Aorta (tissue), 5 donors: ENCODE results near the gene AGO3. TPM values are rescaled to one million over a fixed set of nuclear protein-coding genes. Genes with fewer than 3 reads are reported as not detected.
A peak's percentile ranks its signal among the peaks of the same experiment; 100 is the strongest.

Experiments
- ATAC-seq: fragments of 200-7000 bp; cut with Tn5 transposase; one replicate; pipeline ENCODE4 v1.9.1; 2022; ENCODE audit warnings: moderate library complexity; ENCODE audit not compliant: low FRiP score
- DNase-seq, 2 donors: peaks; one replicate each; pipeline ENCODE4 v3.0.0-alpha.2; 2020
- H3K27ac ChIP-seq, 2 donors: one replicate each; pipeline ENCODE4 v1.5.1; 2013; ENCODE audit warnings: low read length in 2 of 2, mild to moderate bottlenecking in 2 of 2, moderate library complexity in 2 of 2, control low read depth in 1 of 2, inconsistent platforms in 1 of 2, low read depth in 1 of 2
- H3K27me3 ChIP-seq, 2 donors: one replicate each; pipeline ENCODE4 v1.6.1; 2013; ENCODE audit warnings: control low read depth in 1 of 2, low read length in 1 of 2, mild to moderate bottlenecking in 1 of 2, moderate library complexity in 1 of 2; ENCODE audit not compliant: insufficient read depth in 2 of 2, control insufficient read depth in 1 of 2
- H3K36me3 ChIP-seq, 2 donors: one replicate each; pipeline ENCODE4 v1.6.1; 2013; ENCODE audit warnings: control low read depth in 1 of 2, low read length in 1 of 2, mild to moderate bottlenecking in 1 of 2; ENCODE audit not compliant: insufficient read depth in 2 of 2, control insufficient read depth in 1 of 2
- H3K4me1 ChIP-seq, 2 donors: one replicate each; pipeline ENCODE4 v1.6.1; 2013; ENCODE audit warnings: low read length in 2 of 2, control low read depth in 1 of 2, mild to moderate bottlenecking in 1 of 2, moderate library complexity in 1 of 2; ENCODE audit not compliant: insufficient read depth in 2 of 2, control insufficient read depth in 1 of 2
- H3K4me3 ChIP-seq, 2 donors: one replicate each; pipeline ENCODE4 v1.5.1; 2013; ENCODE audit warnings: low read length in 2 of 2, control low read depth in 1 of 2, mild to moderate bottlenecking in 1 of 2
- H3K9me3 ChIP-seq: one replicate; pipeline ENCODE4 v1.6.1; 2013; ENCODE audit warnings: mild to moderate bottlenecking, low read length; ENCODE audit not compliant: control insufficient read depth
- WGBS, 2 donors: extraction: QIAGEN DNeasy Blood & Tissue Kit; methylation state at CpG; one replicate each; pipeline ENCODE4 v1.1.7; 2013; 5-methylcytosine and 5-hydroxymethylcytosine counted together
- intact Hi-C, 2 donors: fragments of 100-400 bp; cut with DNase I; formaldehyde crosslinking; loops; one replicate each; pipeline versions ENCODE4 v1.14.2 to v1.15.0; 2022
- polyA plus RNA-seq, 2 donors: library from polyadenylated mRNA; stranded (reverse); fragments of 200-250 nt; gene quantifications; one replicate each; pipeline ENCODE4 v1.2.3, GENCODE V29; 2013
- total RNA-seq, 2 donors: library from RNA; stranded (reverse); fragmentation: NEBNext Ultra II Directional; extraction: Animal tissue kit (Norgen Biotek cat#: 25700); gene quantifications; one replicate each; pipeline ENCODE4 v1.2.1, GENCODE V29; 2021
- donor health status: healthy with polysubstance abuse.
- donor health status: Bipolar disorder and iron deficiency.
- donor health status: DM: no; HTN: no; CAD: no.
- donor health status: DM: no; HTN: no; CAD: no.
- donor health status: DM: yes; HTN: yes; CAD: no.

Gene AGO3
- total and polyA plus RNA-seq, 4 donors: 1.1 to 50.4 (median 26.2) TPM

DNA sequence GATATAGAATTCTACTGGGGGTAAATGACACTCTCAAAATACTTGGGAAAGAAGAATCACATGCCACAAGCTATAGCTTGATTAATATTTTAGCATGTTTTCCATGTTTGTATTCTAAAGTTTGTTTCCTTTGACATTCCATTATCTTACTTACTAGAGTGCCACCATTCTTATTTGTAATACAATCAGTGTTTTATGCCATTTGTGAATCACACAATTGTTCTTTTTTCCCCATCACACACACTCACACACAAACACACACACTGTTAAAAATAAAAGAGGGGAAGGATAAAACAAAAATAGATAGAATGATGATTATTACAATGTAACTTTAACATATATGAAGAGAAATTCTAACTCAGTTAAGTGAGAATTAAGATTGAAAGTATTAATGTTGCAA, 137.0 kb downstream of the AGO3 start:
- intact Hi-C loops: no loop called here
- H3K27me3 ChIP-seq: no peaks in the 10 kb centered on the region
- no peak overlapping the region for H3K27ac ChIP-seq
- no peaks in the 10 kb centered on the region for H3K9me3 ChIP-seq
- H3K36me3 ChIP-seq: no peaks in the 10 kb centered on the region
- no peak overlapping the region for H3K4me3 ChIP-seq
- DNase-seq: no peak
- no peaks in the 10 kb centered on the region for H3K4me1 ChIP-seq
- ATAC-seq: no peak

DNA sequence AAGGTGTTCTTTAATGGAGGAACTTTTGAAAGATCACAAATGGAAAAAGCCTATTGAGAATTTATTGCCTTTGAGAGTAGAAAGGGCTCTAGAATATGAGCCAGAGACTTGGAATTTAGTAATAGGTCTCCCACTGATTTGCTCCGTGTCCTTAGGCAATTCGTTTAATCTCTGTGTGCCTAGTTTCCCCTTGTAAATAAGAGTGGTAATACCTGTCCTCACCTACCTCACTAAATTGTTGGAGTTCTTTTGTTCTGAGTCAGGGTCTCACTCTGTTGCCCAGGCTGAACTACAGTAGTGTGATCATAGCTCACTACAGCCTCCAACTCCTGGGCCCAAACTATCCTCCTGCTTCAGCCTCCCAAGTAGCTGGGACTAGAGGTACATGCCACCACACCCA, 138.0 kb downstream of the AGO3 start:
- ATAC-seq (no peak), DNase-seq (no peak)
- no peaks in the 10 kb centered on the region for H3K27me3 ChIP-seq
- H3K9me3 ChIP-seq: no peaks in the 10 kb centered on the region
- no peak overlapping the region for H3K4me3 ChIP-seq
- intact Hi-C loops: no loop called here
- H3K36me3 ChIP-seq: no peaks in the 10 kb centered on the region
- H3K4me1 ChIP-seq: no peaks in the 10 kb centered on the region
- H3K27ac ChIP-seq: no peak overlapping the region
- 83 to 90% methylated on average over 2 of the region's 2 CpGs for whole genome bisulfite sequencing, 2 donors

DNA sequence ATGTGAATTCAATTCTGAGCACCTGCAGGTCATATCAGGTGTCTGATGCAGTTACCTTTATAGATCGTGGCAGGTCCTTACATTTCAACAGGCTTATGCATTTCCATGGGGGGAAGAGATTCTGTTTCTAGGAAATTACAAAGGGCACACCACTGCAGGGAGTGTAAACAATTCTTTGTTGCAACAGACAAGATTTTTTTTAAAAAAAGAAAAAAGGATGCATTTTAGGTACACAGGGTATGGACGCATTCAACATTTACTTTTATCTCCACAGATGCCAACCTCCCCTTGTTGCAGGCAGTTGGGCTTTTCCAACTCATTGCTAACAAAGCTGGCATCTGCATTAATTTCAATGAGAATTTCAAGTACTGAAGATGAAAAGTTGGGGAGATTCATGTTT, 139.4 kb downstream of the AGO3 start:
- ATAC-seq (no peak), DNase-seq (no peak)
- Histone ChIP-seq H3K4me1 (no peaks in the 10 kb centered on the region), H3K27me3 (no peaks in the 10 kb centered on the region), H3K9me3 (no peaks in the 10 kb centered on the region), H3K36me3 (no peaks in the 10 kb centered on the region), H3K4me3 (no peak overlapping the region), H3K27ac (no peak overlapping the region)
- intact Hi-C loops: no loop called here
- 78 to 85% methylated on average over 2 of the region's 2 CpGs for WGBS, 2 donors

DNA sequence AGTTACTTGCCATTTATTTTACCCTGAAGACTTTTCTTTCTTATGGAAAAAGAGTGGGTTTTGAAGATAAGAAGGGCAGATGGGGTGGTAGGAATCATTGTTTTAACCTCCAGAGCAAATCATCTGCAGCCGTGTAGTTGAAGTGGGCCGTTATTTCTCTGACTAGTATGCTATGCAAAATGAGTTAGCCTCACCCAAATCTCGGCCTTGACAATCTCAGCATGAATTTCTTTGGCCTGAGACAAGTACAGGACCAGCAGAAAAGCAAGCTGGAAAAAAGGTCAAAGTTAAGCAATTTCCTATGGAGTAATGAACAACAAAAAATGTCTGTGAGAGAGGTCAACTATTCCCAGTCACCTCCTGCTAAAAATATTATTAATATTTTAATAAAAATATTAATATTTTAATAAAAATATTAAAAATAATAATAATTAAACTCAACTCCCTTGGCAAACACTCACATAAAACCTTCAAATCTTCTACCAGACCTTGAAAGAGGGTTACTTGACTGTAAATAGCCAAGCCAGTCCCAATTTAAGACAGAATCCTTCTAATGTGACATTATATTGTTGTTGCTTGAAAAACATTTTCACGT, 146.2 kb downstream of the AGO3 start:
- WGBS, 2 donors: 41 to 48% methylated on average over 4 of the region's 4 CpGs
- Histone ChIP-seq H3K27ac (no peak overlapping the region), H3K4me1 (no peaks in the 10 kb centered on the region), H3K36me3 (no peaks in the 10 kb centered on the region), H3K9me3 (no peaks in the 10 kb centered on the region), H3K4me3 (no peak overlapping the region), H3K27me3 (no peaks in the 10 kb centered on the region)
- intact Hi-C loops: no loop called here
- ATAC-seq (no peak), DNase-seq (no peak)

DNA sequence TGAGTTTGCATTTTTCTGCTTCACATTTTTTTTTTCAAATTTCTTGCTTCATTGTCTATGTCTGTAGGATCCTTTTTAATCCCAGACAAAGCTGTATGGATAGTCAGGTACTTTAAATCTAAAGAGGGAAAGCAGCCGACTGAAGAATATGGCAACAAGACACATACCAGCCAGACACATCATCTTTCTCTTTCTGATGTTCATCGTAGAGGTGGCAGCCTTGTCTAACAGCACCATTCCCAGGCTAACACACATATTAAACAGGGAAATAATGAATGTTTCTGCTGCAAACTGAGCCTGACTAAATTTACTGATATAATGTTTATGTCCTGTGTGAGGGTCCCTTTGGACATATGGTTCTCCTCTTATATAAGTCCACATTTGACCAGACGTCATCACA, 149.3 kb downstream of the AGO3 start:
- 53 to 58% methylated on average over 3 of the region's 3 CpGs for WGBS, 2 donors
- H3K4me1 ChIP-seq: no peaks in the 10 kb centered on the region
- no peaks in the 10 kb centered on the region for H3K27me3 ChIP-seq
- H3K27ac ChIP-seq: no peak overlapping the region
- DNase-seq (no peak), ATAC-seq (no peak)
- no peaks in the 10 kb centered on the region for H3K9me3 ChIP-seq
- H3K4me3 ChIP-seq: no peak overlapping the region
- H3K36me3 ChIP-seq: no peaks in the 10 kb centered on the region
- intact Hi-C loops: no loop called here

DNA sequence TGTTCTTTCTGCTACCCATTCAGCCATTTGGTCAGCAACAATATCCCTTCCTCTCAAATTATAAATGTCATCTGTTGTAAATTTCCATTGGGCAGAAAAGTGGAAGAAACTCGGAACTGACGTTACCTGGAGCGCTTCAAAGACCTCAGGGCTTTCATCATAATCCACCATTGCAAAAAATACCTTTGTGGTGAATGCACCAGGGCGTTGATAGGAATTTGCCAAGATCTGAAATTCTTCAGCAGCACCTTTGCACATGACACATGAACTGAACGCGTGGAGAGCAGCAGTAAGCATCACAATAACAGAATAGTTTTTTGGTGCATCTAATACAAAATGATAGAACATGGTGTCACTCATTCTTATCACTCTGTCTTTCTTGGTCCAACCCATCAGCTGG, 149.9 kb downstream of the AGO3 start:
- DNase-seq: no peak
- Histone ChIP-seq H3K27ac (no peak overlapping the region), H3K9me3 (no peaks in the 10 kb centered on the region), H3K27me3 (no peaks in the 10 kb centered on the region), H3K36me3 (no peaks in the 10 kb centered on the region), H3K4me3 (no peak overlapping the region), H3K4me1 (no peaks in the 10 kb centered on the region)
- no peak for ATAC-seq
- intact Hi-C loops: no loop called here
- 79 to 80% methylated on average over 6 of the region's 6 CpGs for WGBS, 2 donors

DNA sequence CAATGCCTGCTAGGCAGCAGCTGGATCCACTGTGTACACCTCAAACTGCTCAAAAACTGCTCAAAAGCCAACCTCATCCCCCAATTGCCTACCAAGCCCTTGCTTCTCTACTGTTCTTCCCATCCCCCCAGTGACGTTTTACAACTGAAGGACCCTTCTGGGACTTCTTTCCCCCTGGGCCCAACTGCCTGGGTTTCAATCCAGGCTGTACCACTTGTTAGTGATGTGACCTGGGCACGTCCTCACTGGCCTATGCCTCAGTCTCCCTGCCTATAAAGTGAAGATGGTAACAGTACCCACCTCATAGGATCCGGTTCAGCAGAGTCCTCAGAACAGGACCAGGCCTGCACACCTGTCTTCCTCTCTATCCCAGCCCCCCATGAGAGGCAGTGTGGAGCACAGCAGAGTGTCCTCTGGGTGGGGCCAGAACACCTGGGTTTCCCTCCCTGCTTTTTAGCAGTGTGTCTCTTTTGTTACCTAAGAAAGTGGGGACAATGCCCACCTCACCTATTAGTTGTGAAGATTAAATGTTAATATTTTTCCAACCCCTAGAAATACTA, 151.1 kb downstream of the AGO3 start:
- no peak for ATAC-seq
- 63 to 66% methylated on average over 3 of the region's 3 CpGs for WGBS, 2 donors
- no peaks in the 10 kb centered on the region for H3K4me1 ChIP-seq
- peak in 1 of 2 donors; percentile 23 for DNase-seq
- no peaks in the 10 kb centered on the region for H3K27me3 ChIP-seq
- H3K9me3 ChIP-seq: no peaks in the 10 kb centered on the region
- intact Hi-C loops: no loop called here
- no peak overlapping the region for H3K27ac ChIP-seq
- no peaks in the 10 kb centered on the region for H3K36me3 ChIP-seq
- no peak overlapping the region for H3K4me3 ChIP-seq

DNA sequence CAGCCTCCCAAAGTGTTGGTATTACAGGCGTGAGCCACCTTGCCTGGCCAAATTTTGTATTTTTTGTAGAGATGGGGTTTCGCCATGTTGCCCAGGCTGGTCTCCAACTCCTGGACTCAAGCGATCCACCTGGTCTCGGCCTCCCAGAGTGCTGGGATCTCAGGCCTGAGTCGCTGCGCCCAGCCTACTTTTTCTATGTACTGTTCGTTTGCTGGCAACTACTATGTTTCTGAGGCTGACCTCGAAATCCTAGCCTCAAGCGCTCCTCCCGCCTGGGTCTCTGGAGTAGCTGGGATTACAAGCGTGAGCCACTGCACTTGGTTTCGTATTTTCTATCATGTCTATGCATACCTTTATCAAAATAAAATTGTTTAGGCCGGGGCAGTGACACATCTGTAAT, 152.3 kb downstream of the AGO3 start:
- H3K4me3 ChIP-seq: no peak overlapping the region
- peak in 1 of 2 donors; percentile 38 for DNase-seq
- intact Hi-C loops: no loop called here
- no peak overlapping the region for H3K27ac ChIP-seq
- H3K27me3 ChIP-seq: no peaks in the 10 kb centered on the region
- no peaks in the 10 kb centered on the region for H3K9me3 ChIP-seq
- ATAC-seq: no peak
- WGBS, 2 donors: 87 to 90% methylated on average over 13 of the region's 13 CpGs
- no peaks in the 10 kb centered on the region for H3K36me3 ChIP-seq
- H3K4me1 ChIP-seq: no peaks in the 10 kb centered on the region

DNA sequence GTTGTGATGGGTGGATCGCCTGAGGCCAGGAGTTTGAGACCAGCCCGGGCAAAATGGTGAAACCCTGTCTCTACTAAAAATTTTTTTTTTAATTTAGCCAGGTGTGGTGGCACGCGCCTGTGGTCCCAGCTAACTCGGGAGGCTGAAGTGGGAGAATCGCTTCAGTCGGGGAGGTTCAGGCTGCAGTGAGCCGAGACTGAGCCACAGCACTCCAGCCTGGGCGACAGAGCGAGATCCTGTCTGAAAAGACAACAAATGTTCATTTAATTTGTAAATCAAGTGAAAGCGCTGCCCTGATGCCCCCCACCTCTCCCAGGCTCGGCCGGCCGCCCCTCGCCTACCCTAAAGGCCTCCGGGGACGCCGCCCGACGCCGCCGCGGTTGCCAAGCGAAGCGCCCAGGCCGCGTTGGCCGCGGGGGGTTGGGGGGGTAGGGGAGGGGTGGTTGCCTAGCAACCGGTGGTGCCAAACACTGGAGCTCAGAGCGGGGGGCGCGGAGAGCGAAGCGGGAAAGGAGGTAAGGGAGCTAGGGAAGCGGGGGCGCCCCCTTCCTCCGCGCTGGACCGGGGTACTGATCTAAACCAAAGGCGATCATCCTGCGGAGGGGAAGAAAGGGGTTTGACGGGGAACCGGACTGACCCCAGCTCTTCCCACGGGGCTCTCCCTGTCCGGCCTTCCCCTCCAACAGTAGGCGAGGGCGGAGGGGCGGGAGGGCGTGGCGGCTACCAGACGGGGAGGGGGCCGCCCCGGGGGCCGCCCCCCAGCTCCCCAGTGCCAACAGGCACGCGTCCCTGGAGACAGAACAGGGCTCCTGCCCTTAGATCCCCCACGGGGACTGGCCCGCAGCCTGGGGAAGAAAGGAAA, 153.0 kb downstream of the AGO3 start, which contains the start of gene TEKT2:
TSS of gene TEKT2 (plus strand) at position 460 of the 862 bp plus-strand sequence. CDS start 828 bp downstream, outside the sequence.
- no peaks in the 10 kb centered on the region for H3K4me1 ChIP-seq
- peak within 1 kb of the TSS in 1 of 2 donors; percentile 35 for H3K4me3 ChIP-seq
- WGBS, 2 donors: 14 to 16% methylated on average over 47 to 59 of the region's 59 CpGs
- DNase-seq: peak in 1 of 2 donors; percentile 82
- no peaks in the 10 kb centered on the region for H3K27me3 ChIP-seq
- intact Hi-C loops: no loop called here
- H3K27ac ChIP-seq: no peak within 1 kb of the TSS
- no peaks in the 10 kb centered on the region for H3K9me3 ChIP-seq
- ATAC-seq: no peak
- H3K36me3 ChIP-seq: no peaks in the 10 kb centered on the region
